Measurements from ENCODE around the gene SF3B5. TPM values are rescaled to one million over a fixed set of nuclear protein-coding genes. Genes with fewer than 3 reads are reported as not detected.
"Not testable (repeated sequence)": the region's sequence is repeated elsewhere in the genome, so short reads cannot be mapped to it uniquely, and the experiment has no call there.

Gene SF3B5
- total and polyA plus RNA-seq, 8 donors, result 45.2 to 138 (median 72.7) TPM

GRCh38 chr6:144047688-144048087 is 47.7 kb downstream of the SF3B5 start:
- intact Hi-C loops (cut with DNase I), result no loop called here
- no peaks in the 10 kb centered on the region for H3K27me3 ChIP-seq
- no peaks in the 10 kb centered on the region for H3K36me3 ChIP-seq
- 66 to 71% methylated on average over 1 of the region's 1 CpG for WGBS, 2 donors
- no peak overlapping the region for H3K4me3 ChIP-seq
- no peaks in the 10 kb centered on the region for H3K4me1 ChIP-seq
- FAIRE-seq (no peak), DNase-seq (no peak), ATAC-seq (no peak)
- H3K27ac ChIP-seq, result no peak overlapping the region
- TF ChIP-seq, protein P1, sequence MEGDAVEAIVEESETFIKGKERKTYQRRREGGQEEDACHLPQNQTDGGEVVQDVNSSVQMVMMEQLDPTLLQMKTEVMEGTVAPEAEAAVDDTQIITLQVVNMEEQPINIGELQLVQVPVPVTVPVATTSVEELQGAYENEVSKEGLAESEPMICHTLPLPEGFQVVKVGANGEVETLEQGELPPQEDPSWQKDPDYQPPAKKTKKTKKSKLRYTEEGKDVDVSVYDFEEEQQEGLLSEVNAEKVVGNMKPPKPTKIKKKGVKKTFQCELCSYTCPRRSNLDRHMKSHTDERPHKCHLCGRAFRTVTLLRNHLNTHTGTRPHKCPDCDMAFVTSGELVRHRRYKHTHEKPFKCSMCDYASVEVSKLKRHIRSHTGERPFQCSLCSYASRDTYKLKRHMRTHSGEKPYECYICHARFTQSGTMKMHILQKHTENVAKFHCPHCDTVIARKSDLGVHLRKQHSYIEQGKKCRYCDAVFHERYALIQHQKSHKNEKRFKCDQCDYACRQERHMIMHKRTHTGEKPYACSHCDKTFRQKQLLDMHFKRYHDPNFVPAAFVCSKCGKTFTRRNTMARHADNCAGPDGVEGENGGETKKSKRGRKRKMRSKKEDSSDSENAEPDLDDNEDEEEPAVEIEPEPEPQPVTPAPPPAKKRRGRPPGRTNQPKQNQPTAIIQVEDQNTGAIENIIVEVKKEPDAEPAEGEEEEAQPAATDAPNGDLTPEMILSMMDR (IDR thresholded peaks at IDR 0.05), result no peak
- H3K9me3 ChIP-seq, result no peaks in the 10 kb centered on the region

GRCh38 chr6:144046672-144047071 is 48.7 kb downstream of the SF3B5 start:
- H3K27me3 ChIP-seq; H3K36me3 ChIP-seq; ATAC-seq; DNase-seq; FAIRE-seq; H3K9me3 ChIP-seq; H3K4me1 ChIP-seq; intact Hi-C loops (cut with DNase I); H3K27ac ChIP-seq; H3K4me3 ChIP-seq: not testable (repeated sequence)
- WGBS, 2 donors, result 73 to 77% methylated on average over 8 of the region's 8 CpGs

- H3K36me3 ChIP-seq; H3K4me3 ChIP-seq; DNase-seq; ATAC-seq; H3K27me3 ChIP-seq; H3K9me3 ChIP-seq; intact Hi-C loops (cut with DNase I); H3K27ac ChIP-seq; H3K4me1 ChIP-seq; FAIRE-seq: not testable (repeated sequence)
- WGBS, 2 donors, result 83 to 84% methylated on average over 2 of the region's 2 CpGs
Observed at GRCh38 chr6:144044989-144045388, 50.4 kb downstream of the SF3B5 start.

Other genes starting within 250 kb of the SF3B5 start
- not detected for gene ZC2HC1B, start 231.1 kb downstream of the SF3B5 start, total RNA-seq
- gene ZC2HC1B, start 231.1 kb downstream of the SF3B5 start, polyA plus RNA-seq, result not detected
- 10 to 100 TPM; 12.5 to 22.9 (median 14.6) TPM for gene PLAGL1, start 87.3 kb downstream of the SF3B5 start, total RNA-seq
- gene PLAGL1, start 87.3 kb downstream of the SF3B5 start, polyA plus RNA-seq, result 10 to 100 TPM; 17.3 to 31.6 TPM
- gene STX11, start 54.9 kb upstream of the SF3B5 start, total RNA-seq, result 1 to 10 TPM in 4 of 6 donors, under 1 TPM in 2; 0.47 to 2.6 (median 1.0) TPM
- gene STX11, start 54.9 kb upstream of the SF3B5 start, polyA plus RNA-seq, result 1 to 10 TPM; 1.1 TPM
- 100 to 1,000 TPM in 1 of 6 donors, 10 to 100 TPM in 5; 80.6 to 116 (median 84.8) TPM for gene UTRN, start 189.8 kb upstream of the SF3B5 start, total RNA-seq
- 10 to 100 TPM in 1 of 2 donors, 1 to 10 TPM in 1; 10.0 to 19.3 TPM for gene UTRN, start 189.8 kb upstream of the SF3B5 start, polyA plus RNA-seq